Activated naive CD4-positive, alpha-beta T cell treated with anti-CD3 and anti-CD28 coated beads, Interleukin-2, amount 50 U/mL, for 24 hours (primary cell): ENCODE data around the gene GYS1.
A peak's percentile ranks its signal among the peaks of the same experiment; 100 is the strongest.
"Not testable (repeated sequence)": the region's sequence is repeated elsewhere in the genome, so short reads cannot be mapped to it uniquely, and the experiment has no call there.

ENCODE experiments used
- H3K27ac Mint-ChIP-seq: one replicate; pipeline ENCODE4 v1.8.0; 2021; ENCODE audit warnings: mild to moderate bottlenecking, mixed read lengths
- H3K27me3 Mint-ChIP-seq: one replicate; pipeline ENCODE4 v1.8.0; 2021; ENCODE audit warnings: mixed read lengths
- H3K36me3 Mint-ChIP-seq: one replicate; pipeline ENCODE4 v1.8.0; 2021; ENCODE audit warnings: mixed read lengths
- H3K4me1 Mint-ChIP-seq: one replicate; pipeline ENCODE4 v1.8.0; 2021; ENCODE audit warnings: mixed read lengths
- H3K4me3 Mint-ChIP-seq: one replicate; pipeline ENCODE4 v1.8.0; 2021; ENCODE audit warnings: mild to moderate bottlenecking, mixed read lengths
- H3K9me3 Mint-ChIP-seq: one replicate; pipeline ENCODE4 v1.8.0; 2021; ENCODE audit warnings: mixed read lengths

Gene GYS1

DNA sequence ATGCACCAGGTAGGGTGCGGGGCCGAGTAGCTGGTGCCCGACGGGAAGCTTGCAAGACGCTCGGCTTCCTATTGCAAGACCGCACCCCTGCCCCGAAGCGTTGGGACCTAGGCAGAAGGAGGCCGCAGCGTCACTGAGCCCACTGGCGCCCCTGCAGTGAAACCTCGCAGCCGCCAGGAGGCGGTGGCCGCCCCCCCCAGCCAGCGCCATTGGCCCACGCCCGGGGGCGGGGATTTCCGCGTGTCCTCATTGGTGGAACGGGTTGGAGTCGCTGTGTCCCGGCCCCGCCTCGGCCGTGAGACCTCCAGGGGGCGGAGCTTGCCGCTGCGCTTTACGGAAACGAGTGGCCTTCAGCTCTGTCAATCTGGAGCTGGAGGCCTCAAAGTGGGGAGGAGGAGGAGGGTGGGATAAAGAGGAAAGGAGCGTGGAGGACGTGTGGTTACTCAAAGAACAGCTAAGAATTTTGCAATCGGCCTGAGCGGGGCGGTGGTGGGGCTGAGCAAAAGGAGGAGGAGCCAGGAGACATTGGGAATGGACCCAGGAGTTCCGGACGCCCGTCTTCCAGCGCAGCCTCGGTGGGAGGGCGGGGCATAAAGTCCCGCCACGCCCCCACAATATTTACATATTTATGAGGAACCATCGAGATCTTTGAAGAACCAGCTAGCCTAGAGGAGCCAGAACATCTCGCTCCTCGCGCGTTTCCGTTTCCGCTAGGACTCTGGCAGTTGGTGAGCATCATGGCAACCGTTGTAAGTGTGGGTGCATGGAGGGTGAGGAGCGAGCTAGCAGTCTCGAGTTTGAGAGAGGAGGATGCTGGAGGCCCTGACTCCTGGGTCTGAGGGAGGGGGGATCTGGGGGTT lies at the start of gene GYS1, which contains the start of gene RUVBL2:
Gene GYS1, minus strand, starts transcription at position 135 of the 860 bp plus-strand sequence. CDS start 197 bp downstream, outside the sequence.
Gene RUVBL2, plus strand, starts transcription at position 713 of the 860 bp plus-strand sequence. Its CDS starts 25 bp downstream, at position 738.
- Mint-ChIP-seq H3K4me3 (peak within 1 kb of the TSS; percentile 98), H3K27me3 (no peaks in the 10 kb centered on the region), H3K9me3 (no peaks in the 10 kb centered on the region), H3K36me3 (peaks cover 10% of the 10 kb centered on the region), H3K27ac (peak within 1 kb of the TSS; percentile 98), H3K4me1 (peaks cover 50% of the 10 kb centered on the region)

DNA sequence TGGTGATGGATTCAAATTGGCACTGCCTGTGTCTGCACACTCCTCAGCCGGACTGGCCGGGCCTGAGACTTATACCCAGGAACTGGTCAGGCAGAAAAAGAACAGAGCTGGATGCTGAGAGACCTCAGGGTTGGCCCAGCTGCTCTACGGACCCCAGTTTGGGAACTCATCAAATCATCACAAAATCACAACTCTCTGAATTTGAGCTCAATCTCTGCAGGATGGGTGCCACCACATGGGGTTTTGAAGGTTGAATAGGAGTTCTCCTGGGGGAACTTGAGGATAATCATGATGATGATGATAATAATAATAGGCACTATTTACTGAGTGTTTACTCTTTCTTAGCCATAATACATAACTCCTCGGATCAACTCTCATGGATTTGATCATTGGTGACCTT lies 49.6 kb upstream of the GYS1 start:
- H3K27me3 Mint-ChIP-seq, H3K27ac Mint-ChIP-seq, H3K36me3 Mint-ChIP-seq, H3K9me3 Mint-ChIP-seq, H3K4me3 Mint-ChIP-seq, H3K4me1 Mint-ChIP-seq: not testable (repeated sequence)

DNA sequence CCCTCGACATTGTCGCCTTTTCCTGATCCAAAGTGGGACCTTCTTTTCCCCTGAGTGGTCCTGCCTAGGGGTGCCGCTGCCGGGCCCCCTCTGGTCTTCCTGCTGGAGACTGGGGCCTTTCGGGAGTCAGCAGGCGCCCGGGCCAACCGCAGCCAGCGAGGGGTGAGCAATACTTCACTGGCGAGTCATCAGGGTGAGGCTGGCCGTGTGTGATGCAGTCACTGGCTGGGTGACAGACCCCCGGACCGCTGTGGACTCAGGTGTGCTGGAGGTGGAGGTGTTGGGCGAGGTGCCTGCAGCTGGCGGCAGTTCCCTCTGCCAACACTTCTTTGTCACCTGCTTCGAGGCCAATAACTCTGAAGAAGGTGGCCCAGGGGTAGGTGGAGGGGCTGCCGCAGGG lies 49.1 kb upstream of the GYS1 start:
- no peak overlapping the region for H3K27ac Mint-ChIP-seq
- H3K36me3 Mint-ChIP-seq = no peaks in the 10 kb centered on the region
- H3K4me3 Mint-ChIP-seq = no peak overlapping the region
- H3K9me3 Mint-ChIP-seq = no peaks in the 10 kb centered on the region
- H3K27me3 Mint-ChIP-seq = no peaks in the 10 kb centered on the region
- no peaks in the 10 kb centered on the region for H3K4me1 Mint-ChIP-seq

DNA sequence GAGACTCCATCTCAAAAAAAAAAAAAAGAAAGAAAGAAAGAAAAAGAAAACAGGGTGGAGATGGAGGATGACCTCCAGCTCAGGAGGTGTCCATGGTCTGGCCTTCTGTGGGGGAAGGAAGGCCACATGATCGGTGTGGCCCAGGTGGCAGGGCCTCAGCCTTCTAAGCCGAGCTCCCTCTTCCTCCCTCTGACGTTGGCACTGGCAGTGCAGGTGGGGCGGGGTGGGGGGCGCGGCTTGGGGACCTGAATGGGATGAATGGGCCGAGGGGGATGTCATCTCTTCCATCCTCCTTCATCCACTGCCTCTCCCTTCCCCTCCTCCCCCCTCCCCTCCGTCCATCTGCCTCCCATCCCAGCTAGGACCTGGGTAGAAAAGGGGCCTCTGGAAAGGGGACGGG lies 46.6 kb upstream of the GYS1 start:
- not testable (repeated sequence) for H3K4me3 Mint-ChIP-seq, H3K36me3 Mint-ChIP-seq, H3K4me1 Mint-ChIP-seq, H3K27ac Mint-ChIP-seq, H3K9me3 Mint-ChIP-seq, H3K27me3 Mint-ChIP-seq

DNA sequence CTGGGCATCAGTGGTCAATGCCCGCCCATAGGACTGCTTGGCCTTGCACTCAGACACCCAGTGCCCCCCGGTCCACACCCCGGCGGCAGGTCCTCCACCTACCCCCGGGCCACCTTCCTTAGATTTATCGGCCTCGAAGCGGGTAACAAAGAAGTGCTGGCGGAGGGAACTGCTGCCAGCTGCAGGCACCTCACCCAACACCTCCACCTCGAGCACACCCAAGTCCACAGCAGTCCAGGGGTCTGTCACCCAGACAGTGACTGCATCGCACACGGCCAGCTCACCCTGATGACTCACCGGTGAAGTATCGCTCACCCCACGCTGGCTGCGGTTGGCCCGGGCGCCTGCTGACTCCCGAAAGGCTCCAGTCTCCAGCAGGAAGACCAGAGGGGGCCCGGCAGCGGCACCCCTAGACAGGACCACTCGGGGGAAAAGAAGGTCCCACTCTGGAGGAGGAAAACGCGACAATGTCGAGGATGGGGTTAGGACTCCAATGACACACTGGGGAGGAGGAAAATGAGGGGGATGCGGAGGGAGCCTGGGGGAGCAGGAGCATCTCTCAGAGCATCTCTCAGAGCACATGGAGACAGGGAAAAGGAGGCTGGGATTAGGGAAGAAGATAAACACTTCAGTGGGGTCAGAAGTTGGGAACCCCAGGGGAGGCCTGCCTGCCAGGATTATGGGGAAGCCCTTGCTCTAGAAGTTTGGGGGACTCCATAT lies 45.6 kb upstream of the GYS1 start:
- not testable (repeated sequence) for H3K9me3 Mint-ChIP-seq, H3K4me3 Mint-ChIP-seq, H3K36me3 Mint-ChIP-seq, H3K27ac Mint-ChIP-seq, H3K4me1 Mint-ChIP-seq, H3K27me3 Mint-ChIP-seq

DNA sequence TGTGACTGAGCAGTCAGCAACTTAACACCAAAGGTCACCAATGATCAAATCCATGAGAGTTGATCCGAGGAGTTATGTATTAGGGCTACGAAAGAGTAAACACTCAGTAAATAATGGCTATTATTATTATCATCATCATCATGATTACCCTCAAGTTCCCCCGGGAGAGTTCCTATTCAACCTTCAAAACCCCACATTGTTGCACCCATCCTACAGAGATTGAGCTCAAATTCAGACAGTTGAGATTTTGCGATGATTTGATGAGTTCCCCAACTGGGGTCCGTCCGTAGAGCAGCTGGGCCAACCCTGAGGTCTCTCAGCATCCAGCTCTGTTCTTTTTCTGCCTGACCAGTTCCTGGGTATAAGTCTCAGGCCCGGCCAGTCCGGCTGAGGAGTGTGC lies 45.0 kb upstream of the GYS1 start:
- H3K27ac Mint-ChIP-seq, H3K36me3 Mint-ChIP-seq, H3K27me3 Mint-ChIP-seq, H3K4me3 Mint-ChIP-seq, H3K4me1 Mint-ChIP-seq, H3K9me3 Mint-ChIP-seq: not testable (repeated sequence)

DNA sequence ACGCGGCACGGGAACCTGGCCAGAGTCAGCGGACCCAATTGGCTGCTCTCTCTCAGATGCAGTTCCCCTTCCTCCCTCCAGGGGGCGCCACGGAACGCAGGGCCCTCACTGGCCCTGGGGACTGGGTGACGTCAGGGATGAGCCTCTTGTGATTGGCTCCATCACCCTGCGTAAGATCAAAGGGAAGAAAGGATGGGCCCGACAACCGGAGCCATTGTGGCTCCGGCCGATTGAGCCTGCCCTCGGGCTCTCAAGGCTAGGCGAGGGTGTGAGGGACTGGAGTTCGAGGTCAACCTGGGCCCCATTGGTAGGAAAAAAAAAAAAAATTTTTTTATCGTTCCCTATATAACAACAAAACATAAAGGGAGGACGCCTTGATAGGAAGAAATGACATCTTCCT lies 43.7 kb upstream of the GYS1 start, which contains the start of gene CGB1:
Gene CGB1, minus strand, starts transcription at position 81 of the 400 bp plus-strand sequence. CDS start 184 bp downstream, outside the sequence.
- H3K9me3 Mint-ChIP-seq, H3K27me3 Mint-ChIP-seq: not testable (repeated sequence)

DNA sequence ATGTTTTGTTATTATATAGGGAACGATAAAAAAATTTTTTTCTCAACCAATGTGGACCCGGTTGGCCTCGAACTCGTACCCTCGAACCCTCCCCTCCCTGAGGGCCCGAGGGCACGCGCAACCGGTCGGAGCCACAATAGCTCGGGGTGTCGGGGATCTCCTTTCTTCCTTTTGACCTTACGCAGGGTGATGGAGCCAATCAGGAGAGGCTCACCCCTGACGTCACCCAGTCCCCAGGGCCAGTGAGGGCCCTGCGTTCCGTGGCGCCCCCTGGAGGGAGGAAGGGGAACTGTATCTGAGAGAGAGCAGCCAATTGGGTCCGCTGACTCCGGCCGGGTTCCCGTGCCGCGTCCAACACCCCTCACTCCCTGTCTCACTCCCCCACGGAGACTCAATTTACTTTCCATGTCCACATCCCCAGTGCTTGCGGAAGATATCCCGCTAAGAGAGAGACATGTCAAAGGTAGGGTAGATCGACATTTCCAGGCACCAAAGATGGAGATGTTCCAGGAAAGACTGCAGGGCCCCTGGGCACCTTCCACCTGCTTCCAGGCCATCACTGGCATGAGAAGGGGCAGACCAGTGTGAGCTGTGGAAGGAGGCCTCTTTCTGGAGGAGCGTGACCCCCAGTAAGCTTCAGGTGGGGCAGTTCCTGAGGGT lies 38.7 kb upstream of the GYS1 start, which contains the start of gene CGB2:
Gene CGB2, plus strand, starts transcription at position 249 of the 660 bp plus-strand sequence. Its CDS starts 206 bp downstream, at position 455.
- H3K9me3 Mint-ChIP-seq, H3K27me3 Mint-ChIP-seq, H3K36me3 Mint-ChIP-seq, H3K4me1 Mint-ChIP-seq, H3K4me3 Mint-ChIP-seq: not testable (repeated sequence)
- H3K27ac Mint-ChIP-seq = peak within 1 kb of the TSS; percentile 17

More for the DNA sequence above, 43.7 kb upstream of the GYS1 start, which contains the start of gene CGB1:
- H3K36me3 Mint-ChIP-seq, H3K4me1 Mint-ChIP-seq, H3K27ac Mint-ChIP-seq, H3K4me3 Mint-ChIP-seq: not testable (repeated sequence)

DNA sequence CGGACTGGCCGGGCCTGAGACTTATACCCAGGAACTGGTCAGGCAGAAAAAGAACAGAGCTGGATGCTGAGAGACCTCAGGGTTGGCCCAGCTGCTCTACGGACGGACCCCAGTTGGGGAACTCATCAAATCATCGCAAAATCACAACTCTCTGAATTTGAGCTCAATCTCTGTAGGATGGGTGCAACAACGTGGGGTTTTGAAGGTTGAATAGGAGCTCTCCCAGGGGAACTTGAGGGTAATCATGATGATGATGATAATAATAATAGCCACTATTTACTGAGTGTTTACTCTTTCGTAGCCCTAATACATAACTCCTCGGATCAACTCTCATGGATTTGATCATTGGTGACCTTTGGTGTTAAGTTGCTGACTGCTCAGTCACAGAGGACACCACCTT lies 37.2 kb upstream of the GYS1 start:
- H3K4me3 Mint-ChIP-seq, H3K27me3 Mint-ChIP-seq, H3K36me3 Mint-ChIP-seq, H3K27ac Mint-ChIP-seq, H3K4me1 Mint-ChIP-seq, H3K9me3 Mint-ChIP-seq: not testable (repeated sequence)

DNA sequence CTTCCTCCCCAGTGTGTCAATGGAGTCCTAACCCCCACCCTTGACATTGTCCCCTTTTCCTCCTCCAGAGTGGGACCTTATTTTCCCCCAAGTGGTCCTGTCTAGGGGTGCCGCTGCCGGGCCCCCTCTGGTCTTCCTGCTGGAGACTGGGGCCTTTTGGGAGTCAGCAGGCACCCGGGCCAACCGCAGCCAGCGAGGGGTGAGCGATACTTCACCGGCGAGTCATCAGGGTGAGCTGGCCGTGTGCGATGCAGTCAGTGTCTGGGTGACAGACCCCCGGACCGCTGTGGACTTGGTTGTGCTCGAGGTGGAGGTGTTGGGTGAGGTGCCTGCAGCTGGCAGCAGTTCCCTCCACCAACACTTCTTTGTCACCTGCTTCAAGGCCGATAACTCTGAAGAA lies 36.6 kb upstream of the GYS1 start:
- H3K9me3 Mint-ChIP-seq, H3K27ac Mint-ChIP-seq, H3K4me3 Mint-ChIP-seq, H3K27me3 Mint-ChIP-seq, H3K4me1 Mint-ChIP-seq, H3K36me3 Mint-ChIP-seq: not testable (repeated sequence)

DNA sequence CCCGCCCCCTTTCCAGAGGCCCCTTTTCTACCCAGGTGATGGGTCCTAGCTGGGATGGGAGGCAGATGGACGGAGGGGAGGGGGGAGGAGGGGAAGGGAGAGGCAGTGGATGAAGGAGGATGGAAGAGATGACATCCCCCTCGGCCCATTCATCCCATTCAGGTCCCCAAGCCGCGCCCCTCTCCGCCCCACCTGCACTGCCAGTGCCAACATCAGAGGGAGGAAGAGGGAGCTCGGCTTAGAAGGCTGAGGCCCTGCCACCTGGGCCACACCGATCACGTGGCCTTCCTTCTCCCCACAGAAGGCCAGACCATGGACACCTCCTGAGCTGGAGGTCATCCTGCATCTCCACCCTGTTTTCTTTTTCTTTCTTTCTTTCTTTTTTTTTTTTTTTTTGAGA lies 35.6 kb upstream of the GYS1 start:
- H3K27ac Mint-ChIP-seq, H3K4me1 Mint-ChIP-seq, H3K4me3 Mint-ChIP-seq, H3K27me3 Mint-ChIP-seq, H3K9me3 Mint-ChIP-seq, H3K36me3 Mint-ChIP-seq: not testable (repeated sequence)

DNA sequence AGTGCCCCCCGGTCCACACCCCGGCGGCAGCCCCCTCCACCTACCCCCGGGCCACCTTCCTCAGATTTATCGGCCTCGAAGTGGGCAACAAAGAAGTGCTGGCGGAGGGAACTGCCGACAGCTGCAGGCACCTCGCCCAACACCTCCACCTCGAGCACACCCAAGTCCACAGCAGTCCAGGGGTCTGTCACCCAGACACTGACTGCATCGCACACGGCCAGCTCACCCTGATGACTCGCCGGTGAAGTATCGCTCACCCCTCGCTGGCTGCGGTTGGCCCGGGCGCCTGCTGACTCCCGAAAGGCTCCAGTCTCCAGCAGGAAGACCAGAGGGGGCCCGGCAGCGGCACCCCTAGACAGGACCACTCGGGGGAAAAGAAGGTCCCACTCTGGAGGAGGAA lies 32.5 kb upstream of the GYS1 start:
- H3K4me1 Mint-ChIP-seq, H3K36me3 Mint-ChIP-seq, H3K4me3 Mint-ChIP-seq, H3K27me3 Mint-ChIP-seq, H3K27ac Mint-ChIP-seq, H3K9me3 Mint-ChIP-seq: not testable (repeated sequence)

DNA sequence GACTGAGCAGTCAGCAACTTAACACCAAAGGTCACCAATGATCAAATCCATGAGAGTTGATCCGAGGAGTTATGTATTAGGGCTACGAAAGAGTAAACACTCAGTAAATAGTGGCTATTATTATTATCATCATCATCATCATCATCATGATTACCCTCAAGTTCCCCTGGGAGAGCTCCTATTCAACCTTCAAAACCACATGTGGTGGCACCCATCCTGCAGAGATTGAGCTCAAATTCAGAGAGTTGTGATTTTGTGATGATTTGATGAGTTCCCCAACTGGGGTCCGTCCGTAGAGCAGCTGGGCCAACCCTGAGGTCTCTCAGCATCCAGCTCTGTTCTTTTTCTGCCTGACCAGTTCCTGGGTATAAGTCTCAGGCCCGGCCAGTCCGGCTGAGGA lies 32.0 kb upstream of the GYS1 start:
- H3K4me1 Mint-ChIP-seq, H3K27me3 Mint-ChIP-seq, H3K36me3 Mint-ChIP-seq: not testable (repeated sequence)

DNA sequence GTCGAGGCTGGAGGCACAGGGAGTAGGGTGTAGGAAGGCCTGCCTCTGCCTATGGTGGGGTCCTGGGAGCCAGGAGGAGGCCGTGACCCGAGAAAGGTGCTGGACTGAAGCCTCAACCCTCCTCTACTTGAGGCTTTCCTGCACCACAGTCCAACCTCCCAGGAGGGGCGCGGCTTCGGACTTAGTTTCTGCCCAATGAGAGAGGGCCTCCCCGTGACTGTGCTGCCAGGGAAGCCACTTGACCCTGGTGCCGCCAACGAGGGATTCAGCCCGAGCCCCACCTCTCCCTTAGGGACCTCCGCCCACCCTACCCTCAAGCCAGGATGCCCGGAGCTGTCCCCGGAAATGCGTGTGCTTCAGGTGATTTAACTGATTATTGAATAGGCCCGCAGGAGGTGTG lies 31.1 kb upstream of the GYS1 start, which contains the start of gene CGB3:
Gene CGB3, minus strand, starts transcription at position 101 of the 400 bp plus-strand sequence. CDS start 362 bp downstream, outside the sequence.
- not testable (repeated sequence) for H3K36me3 Mint-ChIP-seq, H3K9me3 Mint-ChIP-seq, H3K27me3 Mint-ChIP-seq, H3K4me3 Mint-ChIP-seq, H3K27ac Mint-ChIP-seq, H3K4me1 Mint-ChIP-seq

More for the DNA sequence above, 32.0 kb upstream of the GYS1 start:
- not testable (repeated sequence) for H3K9me3 Mint-ChIP-seq, H3K4me3 Mint-ChIP-seq, H3K27ac Mint-ChIP-seq

DNA sequence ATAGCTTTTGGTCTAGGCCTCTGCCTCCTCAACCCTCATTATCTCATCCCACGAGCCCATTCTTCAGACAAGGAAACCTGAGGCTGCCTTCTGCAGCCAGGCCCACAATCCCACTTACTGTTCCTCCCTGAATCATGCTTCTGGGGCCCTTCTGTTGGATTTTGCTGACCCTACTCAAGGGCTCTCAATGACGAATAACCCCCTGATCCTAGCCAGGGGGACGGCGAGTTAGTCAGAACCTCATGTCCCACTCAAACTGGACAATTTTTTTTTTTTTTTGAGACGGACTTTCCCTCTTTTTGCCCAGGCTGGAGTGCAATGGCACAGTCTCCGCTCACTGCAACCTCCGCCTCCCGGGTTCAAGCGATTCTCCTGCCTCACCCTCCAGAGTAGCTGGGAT lies 29.0 kb upstream of the GYS1 start:
- H3K4me1 Mint-ChIP-seq = peaks cover 12% of the 10 kb centered on the region
- H3K9me3 Mint-ChIP-seq = no peaks in the 10 kb centered on the region
- no peak overlapping the region for H3K4me3 Mint-ChIP-seq
- no peak overlapping the region for H3K27ac Mint-ChIP-seq
- H3K27me3 Mint-ChIP-seq = no peaks in the 10 kb centered on the region
- H3K36me3 Mint-ChIP-seq = no peaks in the 10 kb centered on the region
